Loucy (cell line): ENCODE measurements around the gene COIL.

Experiments
- H2AFZ ChIP-seq: fragments of 200-600 bp; sonication (generic); 2 replicates; pipeline ENCODE4 v1.6.0; 2016; ENCODE audit warnings: antibody characterized with exemption, mild to moderate bottlenecking, low read length, moderate library complexity
- H3F3A ChIP-seq: fragments of 200-600 bp; 2 replicates; pipeline ENCODE4 v1.6.0; 2016; ENCODE audit warnings: antibody characterized with exemption, low read depth, mild to moderate bottlenecking
- H3K27me3 ChIP-seq: fragments of 200-600 bp; sonication (generic); 2 replicates; pipeline ENCODE4 v1.6.1; 2014; ENCODE audit warnings: low read length, mild to moderate bottlenecking; ENCODE audit not compliant: insufficient read depth, poor library complexity, severe bottlenecking
- H3K36me3 ChIP-seq: fragments of 200-600 bp; sonication (generic); 2 replicates; pipeline ENCODE4 v1.6.1; 2016; ENCODE audit warnings: low read length; ENCODE audit not compliant: insufficient read depth
- H3K4me1 ChIP-seq: fragments of 200-600 bp; sonication (generic); 2 replicates; pipeline ENCODE4 v1.5.1; 2014; ENCODE audit warnings: low read length, mild to moderate bottlenecking; ENCODE audit not compliant: insufficient read depth, poor library complexity, severe bottlenecking
- H3K4me2 ChIP-seq: fragments of 200-600 bp; sonication (generic); 2 replicates; pipeline ENCODE4 v1.6.0; 2014; ENCODE audit warnings: antibody characterized with exemption, low read length, low read depth, mild to moderate bottlenecking; ENCODE audit not compliant: poor library complexity, severe bottlenecking
- H3K4me3 ChIP-seq: fragments of 200-600 bp; sonication (generic); 2 replicates; pipeline ENCODE4 v1.5.1; 2014; ENCODE audit warnings: low read length, mild to moderate bottlenecking, mixed read lengths; ENCODE audit not compliant: poor library complexity, severe bottlenecking
- H3K79me2 ChIP-seq: fragments of 200-600 bp; sonication (generic); 2 replicates; pipeline ENCODE4 v1.6.1; 2014; ENCODE audit warnings: low read length; ENCODE audit not compliant: insufficient read depth
- H3K9ac ChIP-seq: fragments of 200-600 bp; sonication (generic); 2 replicates; pipeline ENCODE4 v1.6.0; 2014; ENCODE audit warnings: mild to moderate bottlenecking, low read depth, low read length, moderate library complexity; ENCODE audit not compliant: poor library complexity, severe bottlenecking
- H3K9me2 ChIP-seq: fragments of 200-600 bp; sonication (generic); replicated peaks from 2 replicates; pipeline ENCODE4 v1.6.1; 2016; ENCODE audit warnings: low read depth, low read length, mixed read lengths
- H3K9me3 ChIP-seq: fragments of 200-600 bp; sonication (generic); 2 replicates; pipeline ENCODE4 v1.6.1; 2014; ENCODE audit warnings: mild to moderate bottlenecking, antibody characterized with exemption, low read length, low read depth; ENCODE audit not compliant: insufficient read depth
- H4K20me1 ChIP-seq: fragments of 200-600 bp; sonication (generic); 2 replicates; pipeline ENCODE4 v1.6.0; 2014; ENCODE audit warnings: antibody characterized with exemption, low read length, mild to moderate bottlenecking; ENCODE audit not compliant: insufficient read depth, poor library complexity, severe bottlenecking
- CTCF ChIP-seq: fragments of 200-600 bp; sonication (generic); conservative IDR thresholded peaks from 2 replicates; pipeline ENCODE4 v1.5.1; 2014; ENCODE audit warnings: mild to moderate bottlenecking, antibody characterized with exemption, low read length
- EZH2phosphoT487 ChIP-seq: fragments of 200-600 bp; IDR thresholded peaks from 2 replicates; pipeline ENCODE4 v1.6.1; 2018; ENCODE audit warnings: antibody characterized with exemption, mild to moderate bottlenecking, moderate library complexity, borderline replicate concordance

The COIL gene

GRCh38 chr17:56925088-56925487 is 35.8 kb downstream of the COIL start:
- Histone ChIP-seq H3K27me3 (no peaks in the 10 kb centered on the region), H3K9ac (no peak overlapping the region), H3K4me3 (no peak overlapping the region), H4K20me1 (no peaks in the 10 kb centered on the region), H3K9me2 (no peaks in the 10 kb centered on the region), H3K9me3 (peaks cover 7% of the 10 kb centered on the region; the same call in 1 of the 2 replicates), H3F3A (0 out of 2 replicates have a peak, but pooled peaks cover under 1% of the 10 kb centered on the region), H3K4me2 (no peak overlapping the region), H3K79me2 (no peaks in the 10 kb centered on the region), H2AFZ (no peak overlapping the region), H3K36me3 (no peaks in the 10 kb centered on the region), H3K4me1 (no peaks in the 10 kb centered on the region)
- no peak for TF ChIP-seq EZH2phosphoT487
- TF ChIP-seq CTCF = no peak

- Histone ChIP-seq H3K27me3 (no peaks in the 10 kb centered on the region), H3K9me2 (no peaks in the 10 kb centered on the region), H3K4me2 (no peak overlapping the region), H2AFZ (no peak overlapping the region), H4K20me1 (no peaks in the 10 kb centered on the region), H3K9me3 (no peaks in the 10 kb centered on the region), H3K9ac (no peak overlapping the region), H3K4me3 (no peak overlapping the region), H3K4me1 (peaks cover 12% of the 10 kb centered on the region), H3K36me3 (no peaks in the 10 kb centered on the region), H3F3A (no peaks in the 10 kb centered on the region), H3K79me2 (peaks cover 7% of the 10 kb centered on the region)
- no peak for TF ChIP-seq EZH2phosphoT487
- TF ChIP-seq CTCF = no peak
Observed at GRCh38 chr17:56919717-56920116, 41.1 kb downstream of the COIL start.

- no peaks in the 10 kb centered on the region for H3K9me2 ChIP-seq
- no peak overlapping the region for H2AFZ ChIP-seq
- no peaks in the 10 kb centered on the region for H4K20me1 ChIP-seq
- H3K4me3 ChIP-seq = no peak overlapping the region
- peaks cover 14% of the 10 kb centered on the region for H3K79me2 ChIP-seq
- H3K4me1 ChIP-seq = peaks cover 13% of the 10 kb centered on the region
- no peaks in the 10 kb centered on the region for H3F3A ChIP-seq
- H3K9ac ChIP-seq = no peak overlapping the region
- no peak for TF ChIP-seq EZH2phosphoT487
- TF ChIP-seq CTCF = no peak
- H3K36me3 ChIP-seq = no peaks in the 10 kb centered on the region
- no peaks in the 10 kb centered on the region for H3K27me3 ChIP-seq
- no peak overlapping the region for H3K4me2 ChIP-seq
- H3K9me3 ChIP-seq = no peaks in the 10 kb centered on the region
Observed at GRCh38 chr17:56918916-56919315, 41.9 kb downstream of the COIL start.
